ENCODE results near the gene VDAC1.

DNA sequence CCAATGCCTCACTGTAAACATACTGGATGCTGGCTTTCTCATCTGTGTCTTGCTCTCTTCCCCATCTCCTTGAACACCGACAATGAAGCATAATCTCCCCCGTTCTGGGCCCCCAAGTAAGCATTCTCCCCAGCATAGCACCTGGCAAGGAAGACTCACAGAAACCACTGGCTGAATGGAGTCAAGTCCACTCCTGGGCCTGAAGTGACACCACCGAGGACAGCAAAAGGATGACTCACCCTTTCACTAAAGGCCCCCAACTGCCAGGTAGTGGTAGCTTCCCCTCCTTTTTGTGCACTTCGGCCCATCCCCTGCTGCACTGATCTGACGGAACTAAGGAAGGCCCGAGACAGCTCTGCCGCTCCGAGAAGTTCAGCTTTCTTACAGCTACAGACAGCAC is 9.4 kb downstream of the VDAC1 start:
- TF ChIP-seq, protein P1, sequence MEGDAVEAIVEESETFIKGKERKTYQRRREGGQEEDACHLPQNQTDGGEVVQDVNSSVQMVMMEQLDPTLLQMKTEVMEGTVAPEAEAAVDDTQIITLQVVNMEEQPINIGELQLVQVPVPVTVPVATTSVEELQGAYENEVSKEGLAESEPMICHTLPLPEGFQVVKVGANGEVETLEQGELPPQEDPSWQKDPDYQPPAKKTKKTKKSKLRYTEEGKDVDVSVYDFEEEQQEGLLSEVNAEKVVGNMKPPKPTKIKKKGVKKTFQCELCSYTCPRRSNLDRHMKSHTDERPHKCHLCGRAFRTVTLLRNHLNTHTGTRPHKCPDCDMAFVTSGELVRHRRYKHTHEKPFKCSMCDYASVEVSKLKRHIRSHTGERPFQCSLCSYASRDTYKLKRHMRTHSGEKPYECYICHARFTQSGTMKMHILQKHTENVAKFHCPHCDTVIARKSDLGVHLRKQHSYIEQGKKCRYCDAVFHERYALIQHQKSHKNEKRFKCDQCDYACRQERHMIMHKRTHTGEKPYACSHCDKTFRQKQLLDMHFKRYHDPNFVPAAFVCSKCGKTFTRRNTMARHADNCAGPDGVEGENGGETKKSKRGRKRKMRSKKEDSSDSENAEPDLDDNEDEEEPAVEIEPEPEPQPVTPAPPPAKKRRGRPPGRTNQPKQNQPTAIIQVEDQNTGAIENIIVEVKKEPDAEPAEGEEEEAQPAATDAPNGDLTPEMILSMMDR (IDR thresholded peaks at IDR 0.05; ENCODE audit: control extremely low read depth in 1 of 3, insufficient read depth in 1 of 3, low read depth in 1 of 3, low read length in 3 of 3) = no peak
- TF ChIP-seq SP4 (IDR thresholded peaks at IDR 0.05; ENCODE audit: low read length) (no peak), EGR1 (IDR thresholded peaks at IDR 0.05; ENCODE audit: borderline replicate concordance, low read depth, low read length) (no peak), HDAC2 (IDR thresholded peaks at IDR 0.05; ENCODE audit: borderline replicate concordance in 1 of 2, low read depth in 2 of 2, low read length in 2 of 2) (no peak)

Data from H1 (cell line).